Mesenchymal stem cell (in vitro differentiated cells and primary cell): ENCODE results near the gene S100A5.
"Not testable (repeated sequence)": the region's sequence is repeated elsewhere in the genome, so short reads cannot be mapped to it uniquely, and the experiment has no call there.

Experiments
- DNase-seq: peaks from one replicate; pipeline ENCODE4 v3.0.0-alpha.2; 2013
- H2AFZ ChIP-seq: one replicate; pipeline ENCODE4 v1.6.1; 2013; ENCODE audit warnings: low read depth, mild to moderate bottlenecking, control low read depth, inconsistent platforms, low read length, moderate library complexity
- H2AK5ac ChIP-seq: 2 replicates; pipeline ENCODE4 v1.6.1; 2013; ENCODE audit warnings: low read length, moderate library complexity, mild to moderate bottlenecking, inconsistent platforms; ENCODE audit not compliant: severe bottlenecking
- H2BK120ac ChIP-seq: one replicate; pipeline ENCODE4 v1.6.1; 2013; ENCODE audit warnings: low read depth, mild to moderate bottlenecking, inconsistent platforms, low read length, moderate library complexity
- H2BK12ac ChIP-seq, 2 experiments: one replicate each; pipeline ENCODE4 v1.6.1; 2013; ENCODE audit warnings: inconsistent platforms in 2 of 2, low read length in 2 of 2, mild to moderate bottlenecking in 2 of 2, moderate library complexity in 2 of 2, control low read depth in 1 of 2
- H2BK15ac ChIP-seq: one replicate; pipeline ENCODE4 v1.6.1; 2013; ENCODE audit warnings: mild to moderate bottlenecking, low read depth, inconsistent platforms; ENCODE audit not compliant: poor library complexity, severe bottlenecking
- H2BK5ac ChIP-seq: 2 replicates; pipeline ENCODE4 v1.6.1; 2013; ENCODE audit warnings: low read depth, mild to moderate bottlenecking, low read length, control low read depth, inconsistent platforms; ENCODE audit not compliant: poor library complexity, severe bottlenecking
- H3K14ac ChIP-seq, 2 experiments: one replicate each; pipeline ENCODE4 v1.6.1; 2013; ENCODE audit warnings: inconsistent platforms in 2 of 2, low read length in 2 of 2, control low read depth in 1 of 2, mild to moderate bottlenecking in 1 of 2, moderate library complexity in 1 of 2
- H3K18ac ChIP-seq, 2 experiments: one replicate each; pipeline ENCODE4 v1.6.1; 2013; ENCODE audit warnings: inconsistent platforms in 2 of 2, low read length in 2 of 2, control low read depth in 1 of 2, low read depth in 1 of 2, mild to moderate bottlenecking in 1 of 2
- H3K23ac ChIP-seq, 2 experiments: one replicate each; pipeline ENCODE4 v1.6.1; 2013; ENCODE audit warnings: inconsistent platforms in 2 of 2, low read length in 2 of 2, mild to moderate bottlenecking in 2 of 2, moderate library complexity in 2 of 2, control low read depth in 1 of 2
- H3K27ac ChIP-seq: 2 replicates; pipeline ENCODE4 v1.5.1; 2013; ENCODE audit warnings: mild to moderate bottlenecking, moderate library complexity, low read length, control low read depth, inconsistent platforms; ENCODE audit not compliant: poor library complexity, severe bottlenecking
- H3K27me3 ChIP-seq, 2 experiments: 2 replicates each; pipeline versions ENCODE4 v1.6.1 to v1.7.0; 2013; ENCODE audit warnings: low read length in 2 of 2, mild to moderate bottlenecking in 2 of 2, moderate library complexity in 2 of 2, control low read depth in 1 of 2, inconsistent platforms in 1 of 2; ENCODE audit not compliant: control insufficient read depth in 1 of 2, insufficient read depth in 1 of 2
- H3K36me3 ChIP-seq, 2 experiments: 2 replicates each; pipeline versions ENCODE4 v1.6.1 to v1.7.0; 2013; ENCODE audit warnings: low read length in 2 of 2, control low read depth in 1 of 2, inconsistent platforms in 1 of 2, low read depth in 1 of 2, mild to moderate bottlenecking in 1 of 2; ENCODE audit not compliant: insufficient read depth in 2 of 2, control insufficient read depth in 1 of 2
- H3K4ac ChIP-seq, 2 experiments: one replicate each; pipeline ENCODE4 v1.6.1; 2013; ENCODE audit warnings: inconsistent platforms in 2 of 2, low read length in 2 of 2, mild to moderate bottlenecking in 2 of 2, moderate library complexity in 2 of 2, control low read depth in 1 of 2, low read depth in 1 of 2
- H3K4me1 ChIP-seq: 2 replicates; pipeline ENCODE4 v1.6.1; 2013; ENCODE audit warnings: low read depth, low read length, control low read depth; ENCODE audit not compliant: control insufficient read depth, insufficient read depth
- H3K4me2 ChIP-seq: 2 replicates; pipeline ENCODE4 v1.6.1; 2013; ENCODE audit warnings: low read length, mild to moderate bottlenecking, inconsistent platforms; ENCODE audit not compliant: poor library complexity, severe bottlenecking
- H3K4me3 ChIP-seq, 2 experiments: 2 replicates each; pipeline versions ENCODE4 v1.5.1 to v1.7.0; 2013; ENCODE audit warnings: low read length in 2 of 2, mild to moderate bottlenecking in 2 of 2, control low read depth in 1 of 2, low read depth in 1 of 2; ENCODE audit not compliant: insufficient read depth in 1 of 2
- H3K79me1 ChIP-seq: replicated peaks from 2 replicates; pipeline ENCODE4 v1.6.1; 2013; ENCODE audit warnings: mild to moderate bottlenecking, control low read depth, low read length, inconsistent platforms; ENCODE audit not compliant: poor library complexity, severe bottlenecking
- H3K9ac ChIP-seq: 2 replicates; pipeline ENCODE4 v1.7.0; 2013; ENCODE audit warnings: mild to moderate bottlenecking, low read length, moderate library complexity
- H3K9me3 ChIP-seq: 2 replicates; pipeline ENCODE4 v1.7.0; 2013; ENCODE audit warnings: mild to moderate bottlenecking, low read length; ENCODE audit not compliant: control insufficient read depth
- H4K8ac ChIP-seq: one replicate; pipeline ENCODE4 v1.6.1; 2013; ENCODE audit warnings: inconsistent platforms, mild to moderate bottlenecking, low read length, moderate library complexity
- H4K91ac ChIP-seq: one replicate; pipeline ENCODE4 v1.6.1; 2013; ENCODE audit warnings: mild to moderate bottlenecking, low read length, inconsistent platforms
- WGBS: methylation state at CpG from one replicate; pipeline ENCODE4 v1.1.7; 2013; ENCODE audit warnings: mixed read lengths; 5-methylcytosine and 5-hydroxymethylcytosine counted together

S100A5 gene

DNA sequence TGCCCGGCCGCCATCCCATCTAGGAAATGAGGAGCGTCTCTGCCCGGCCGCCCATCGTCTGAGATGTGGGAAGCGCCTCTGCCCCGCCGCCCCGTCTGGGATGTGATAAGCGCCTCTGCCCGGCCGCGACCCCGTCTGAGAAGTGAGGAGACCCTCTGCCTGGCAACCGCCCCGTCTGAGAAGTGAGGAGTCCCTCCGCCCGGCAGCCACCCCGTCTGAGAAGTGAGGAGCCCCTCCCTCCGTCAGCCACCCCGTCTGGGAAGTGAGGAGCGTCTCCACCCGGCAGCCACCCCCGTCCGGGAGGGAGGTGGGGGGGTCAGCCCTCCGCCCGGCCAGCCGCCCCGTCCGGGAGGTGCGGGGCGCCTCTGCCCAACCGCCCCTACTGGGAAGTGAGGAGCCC is 42.1 kb upstream of the S100A5 start:
- H3K27ac ChIP-seq, H4K91ac ChIP-seq, H3K14ac ChIP-seq, H2BK5ac ChIP-seq, H4K8ac ChIP-seq, H3K18ac ChIP-seq, H2AK5ac ChIP-seq, DNase-seq, H3K79me1 ChIP-seq, H3K4me2 ChIP-seq, H3K9me3 ChIP-seq, H3K23ac ChIP-seq, H2BK15ac ChIP-seq, H2BK12ac ChIP-seq, H3K4me3 ChIP-seq, H3K4ac ChIP-seq, H2BK120ac ChIP-seq, H3K4me1 ChIP-seq, H2AFZ ChIP-seq, H3K27me3 ChIP-seq, H3K36me3 ChIP-seq, H3K9ac ChIP-seq: not testable (repeated sequence)
- 98% methylated on average over 26 of the region's 34 CpGs for WGBS

DNA sequence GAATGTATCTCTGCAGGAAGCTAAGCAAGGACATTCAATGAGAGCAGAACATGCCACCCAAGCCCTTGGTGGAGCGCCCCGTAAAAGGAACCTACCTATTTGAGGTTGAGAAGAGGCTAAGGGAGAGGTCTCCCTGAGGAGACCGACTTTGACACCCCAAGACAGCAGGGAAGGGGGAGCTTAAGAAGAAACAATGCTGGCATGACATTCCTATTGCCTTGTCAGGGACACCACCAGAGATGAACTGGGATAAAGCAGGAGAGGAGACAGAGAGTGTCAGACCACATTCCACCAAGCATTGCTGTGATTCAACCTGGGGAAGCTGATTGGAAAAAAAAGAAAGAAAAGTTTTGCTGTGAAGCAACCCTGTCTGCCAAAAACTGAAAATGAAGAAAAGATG is 38.2 kb upstream of the S100A5 start:
- Histone ChIP-seq H3K9me3 (no peaks in the 10 kb centered on the region), H4K8ac (no peak overlapping the region), H3K27me3 (no peaks in the 10 kb centered on the region), H3K23ac (no peak overlapping the region), H3K36me3 (peaks cover 0 to 3% of the 10 kb centered on the region in 2 experiments), H3K9ac (peak overlapping the region; percentile 38), H2BK120ac (no peak overlapping the region), H3K4ac (no peak overlapping the region), H3K18ac (no peak overlapping the region), H2BK12ac (no peak overlapping the region), H4K91ac (no peak overlapping the region), H2AFZ (no peak overlapping the region), H2BK15ac (no peak overlapping the region), H3K4me1 (peaks cover 8% of the 10 kb centered on the region), H2BK5ac (no peak overlapping the region), H3K27ac (no peak overlapping the region), H3K4me2 (no peak overlapping the region), H3K14ac (no peak overlapping the region), H3K79me1 (no peaks in the 10 kb centered on the region), H2AK5ac (peak overlapping the region; percentile 52), H3K4me3 (peak overlapping the region in 1 of 2 experiments; percentile 31)
- WGBS = 85% methylated on average over 3 of the region's 3 CpGs
- DNase-seq = no peak

DNA sequence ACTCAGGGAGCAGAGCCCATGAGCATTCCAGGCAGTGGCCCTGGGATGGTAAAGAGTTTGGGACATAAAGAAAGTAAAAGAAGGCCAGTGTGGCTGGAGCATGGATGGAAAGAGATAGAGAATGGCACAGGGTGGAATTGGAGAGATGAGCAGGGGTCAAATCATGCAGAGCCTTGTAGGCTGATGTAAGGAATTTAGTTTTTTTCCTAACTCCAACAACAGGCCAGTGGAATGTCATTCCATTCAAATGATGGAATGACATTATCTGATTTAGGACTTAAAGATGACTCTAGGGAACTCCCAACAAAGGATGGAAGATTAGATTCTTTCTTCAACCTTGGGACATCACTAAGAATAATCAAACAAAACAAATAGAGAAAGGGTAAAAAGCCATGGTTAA is 37.8 kb upstream of the S100A5 start:
- Histone ChIP-seq H3K36me3 (peaks cover 0 to 3% of the 10 kb centered on the region in 2 experiments), H3K18ac (peak overlapping the region in 1 of 2 experiments; percentile 11), H3K14ac (no peak overlapping the region), H2AFZ (no peak overlapping the region), H3K9me3 (no peaks in the 10 kb centered on the region), H4K91ac (no peak overlapping the region), H3K4me1 (peaks cover 8% of the 10 kb centered on the region), H2BK12ac (peak overlapping the region in 1 of 2 experiments; percentile 21), H3K4me2 (peak overlapping the region; percentile 31), H4K8ac (no peak overlapping the region), H2BK120ac (no peak overlapping the region), H2AK5ac (peak overlapping the region; percentile 65), H3K23ac (no peak overlapping the region), H3K4me3 (no peak overlapping the region), H3K79me1 (no peaks in the 10 kb centered on the region), H3K4ac (no peak overlapping the region), H2BK5ac (no peak overlapping the region), H2BK15ac (no peak overlapping the region), H3K9ac (peak overlapping the region; percentile 23), H3K27me3 (no peaks in the 10 kb centered on the region), H3K27ac (peak overlapping the region; percentile 51)
- peak; percentile 34 for DNase-seq

DNA sequence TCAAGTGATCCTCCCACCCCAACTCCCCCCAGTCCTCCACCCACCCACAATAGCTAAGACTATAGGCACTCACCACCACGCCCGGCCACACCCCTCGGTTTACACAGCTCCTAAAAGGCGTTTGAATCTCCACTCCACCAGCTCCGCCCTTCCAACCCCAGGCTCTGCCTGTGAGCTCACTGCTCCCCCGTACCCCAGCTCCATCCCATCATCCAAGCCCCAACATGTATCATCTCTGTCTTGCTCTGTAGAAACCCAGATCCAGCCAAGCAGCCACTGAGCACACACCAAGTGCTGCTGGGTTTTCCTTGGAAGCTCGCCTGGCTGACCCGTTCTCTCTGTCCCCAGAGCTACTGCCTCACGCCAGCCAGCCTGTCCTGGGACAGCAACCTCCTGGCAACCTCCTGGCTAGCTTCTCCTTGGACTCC is 36.9 kb upstream of the S100A5 start:
- Histone ChIP-seq H2BK5ac (no peak overlapping the region), H3K4me1 (peaks cover 8% of the 10 kb centered on the region), H3K9ac (no peak overlapping the region), H2BK15ac (peak overlapping the region; percentile 54), H3K9me3 (no peaks in the 10 kb centered on the region), H3K36me3 (peaks cover 0 to 3% of the 10 kb centered on the region in 2 experiments), H3K14ac (peak overlapping the region in 1 of 2 experiments; percentile 55), H3K4me3 (no peak overlapping the region), H2BK120ac (no peak overlapping the region), H4K8ac (peak overlapping the region; percentile 67), H4K91ac (peak overlapping the region; percentile 84), H3K4ac (peak overlapping the region; percentile 64 to 67), H3K79me1 (no peaks in the 10 kb centered on the region), H3K23ac (no peak overlapping the region), H3K4me2 (no peak overlapping the region), H2BK12ac (peak overlapping the region; percentile 63 to 96), H2AK5ac (peak overlapping the region; percentile 99), H3K18ac (peak overlapping the region; percentile 57 to 76), H3K27me3 (no peaks in the 10 kb centered on the region), H2AFZ (no peak overlapping the region), H3K27ac (no peak overlapping the region)
- 73% methylated on average over 9 of the region's 9 CpGs for WGBS
- no peak for DNase-seq
